ENCODE measurements around the gene AZIN2.
A peak's percentile ranks its signal among the peaks of the same experiment; 100 is the strongest.
"Not testable (repeated sequence)": the region's sequence is repeated elsewhere in the genome, so short reads cannot be mapped to it uniquely, and the experiment has no call there.

Gene AZIN2

DNA sequence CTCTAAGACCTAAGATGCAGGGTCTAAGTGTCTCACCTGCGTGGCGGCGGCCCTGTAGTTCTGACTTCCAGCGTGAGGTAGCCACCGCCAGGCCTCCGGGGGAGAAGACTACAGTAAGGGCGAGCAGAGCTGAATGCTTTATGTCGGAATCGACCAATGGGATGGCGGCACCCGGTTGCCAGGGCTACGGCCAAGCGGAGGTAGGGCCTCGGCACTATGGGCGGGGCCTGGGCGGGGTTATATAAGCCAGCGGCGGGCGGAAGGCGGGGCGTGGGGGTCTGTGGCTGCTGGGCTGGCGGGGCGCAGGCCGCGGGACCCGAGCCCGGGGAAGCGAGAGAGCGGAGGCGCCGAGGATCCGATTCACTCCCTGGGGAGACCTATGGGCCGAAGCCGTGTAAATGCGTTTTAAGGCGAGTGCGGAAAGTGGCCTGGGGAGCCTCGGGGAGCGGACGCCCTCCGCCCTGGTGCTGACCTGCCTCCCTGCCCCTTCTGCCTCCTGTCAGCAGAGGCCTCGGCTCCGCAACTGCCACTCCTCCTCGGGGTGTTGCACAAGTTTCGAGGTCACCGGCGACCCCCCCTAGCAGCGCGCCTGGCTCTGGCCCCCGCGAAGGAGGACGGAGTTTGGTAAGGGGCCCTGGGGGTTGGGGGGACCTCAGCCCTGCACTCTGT lies at the start of gene AZIN2:
Gene AZIN2 (plus strand): TSS at position 269 of the 669 bp plus-strand sequence. CDS start 1,097 bp downstream, outside the sequence.
- peak; percentile 89 for DNase-seq (ENCODE audit: low read depth, low spot score)

DNA sequence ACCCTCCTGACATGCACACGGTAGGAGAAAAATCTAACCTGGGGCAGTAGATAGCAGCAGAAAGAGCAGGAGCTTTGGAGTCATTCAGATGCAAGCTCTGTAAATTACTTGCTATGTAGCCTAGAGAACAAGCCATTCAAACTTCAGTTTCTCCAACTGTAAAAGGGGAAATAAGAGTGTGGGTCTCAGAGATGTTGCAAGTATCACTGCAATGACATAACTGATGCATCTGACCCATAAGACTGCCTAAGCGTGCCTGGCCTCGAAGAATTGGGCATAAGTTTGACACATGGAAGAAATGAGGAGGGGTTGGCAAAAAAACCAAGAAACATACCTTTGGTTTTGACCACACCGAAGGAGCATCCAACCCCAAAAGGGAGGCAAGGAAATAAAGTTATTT lies 49.4 kb upstream of the AZIN2 start:
- no peak for DNase-seq (ENCODE audit: low read depth, low spot score)

DNA sequence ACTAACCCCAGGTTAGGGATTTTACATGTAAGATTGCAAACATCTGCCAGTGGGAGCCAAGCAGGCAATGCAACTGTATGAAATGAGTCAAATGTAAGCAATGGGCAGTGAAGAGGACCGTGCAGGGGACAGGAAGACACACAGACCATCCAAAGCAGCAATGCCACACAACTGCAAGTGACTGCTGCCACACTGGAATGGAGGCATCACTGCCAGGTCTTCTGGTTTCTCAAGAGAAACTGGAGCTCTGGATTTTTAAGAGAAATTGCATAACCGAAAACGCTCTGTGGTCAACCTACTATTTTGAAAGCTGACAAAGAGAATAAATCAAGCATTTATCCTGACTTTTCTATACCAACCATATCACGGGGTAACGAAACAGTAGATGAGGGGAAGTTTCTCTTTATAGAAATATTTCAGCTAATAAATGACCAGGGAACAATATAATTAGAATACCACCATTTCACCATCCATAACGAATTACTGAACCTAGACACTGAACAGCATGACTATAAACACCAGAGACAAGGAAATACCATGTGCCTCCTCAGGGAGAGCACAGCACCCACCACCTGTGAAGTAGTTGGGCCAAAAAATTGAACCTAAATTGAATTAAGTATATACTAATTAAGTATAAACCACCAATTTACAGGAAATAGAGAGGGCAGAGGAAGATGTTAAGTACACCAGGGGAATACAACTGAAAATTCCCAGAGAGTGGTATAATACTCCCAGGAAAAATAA lies 48.7 kb upstream of the AZIN2 start:
- DNase-seq (ENCODE audit: low read depth, low spot score) = no peak

DNA sequence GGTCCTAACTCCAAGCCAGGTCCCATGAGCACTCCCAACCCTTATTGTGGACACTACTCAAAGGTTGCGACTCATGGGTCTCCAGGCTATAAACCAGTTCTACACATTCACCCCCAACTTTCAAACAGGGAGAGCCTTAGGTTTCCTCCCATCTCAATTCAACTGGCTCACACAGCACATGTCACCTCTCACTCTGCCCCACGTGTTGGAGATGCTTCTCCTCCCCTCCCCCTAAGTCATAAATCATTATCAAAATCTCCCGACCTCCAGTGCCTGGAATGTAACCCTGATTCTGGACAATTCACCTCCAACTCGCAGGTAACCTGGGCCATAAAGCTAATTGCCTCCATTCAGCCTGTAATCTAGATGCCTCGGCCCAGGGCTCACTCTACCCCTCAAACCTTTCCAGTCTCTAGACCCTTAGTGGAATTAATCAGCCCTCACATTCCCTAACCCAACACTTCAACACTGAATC lies 44.9 kb upstream of the AZIN2 start:
- DNase-seq (ENCODE audit: low read depth, low spot score) = no peak

DNA sequence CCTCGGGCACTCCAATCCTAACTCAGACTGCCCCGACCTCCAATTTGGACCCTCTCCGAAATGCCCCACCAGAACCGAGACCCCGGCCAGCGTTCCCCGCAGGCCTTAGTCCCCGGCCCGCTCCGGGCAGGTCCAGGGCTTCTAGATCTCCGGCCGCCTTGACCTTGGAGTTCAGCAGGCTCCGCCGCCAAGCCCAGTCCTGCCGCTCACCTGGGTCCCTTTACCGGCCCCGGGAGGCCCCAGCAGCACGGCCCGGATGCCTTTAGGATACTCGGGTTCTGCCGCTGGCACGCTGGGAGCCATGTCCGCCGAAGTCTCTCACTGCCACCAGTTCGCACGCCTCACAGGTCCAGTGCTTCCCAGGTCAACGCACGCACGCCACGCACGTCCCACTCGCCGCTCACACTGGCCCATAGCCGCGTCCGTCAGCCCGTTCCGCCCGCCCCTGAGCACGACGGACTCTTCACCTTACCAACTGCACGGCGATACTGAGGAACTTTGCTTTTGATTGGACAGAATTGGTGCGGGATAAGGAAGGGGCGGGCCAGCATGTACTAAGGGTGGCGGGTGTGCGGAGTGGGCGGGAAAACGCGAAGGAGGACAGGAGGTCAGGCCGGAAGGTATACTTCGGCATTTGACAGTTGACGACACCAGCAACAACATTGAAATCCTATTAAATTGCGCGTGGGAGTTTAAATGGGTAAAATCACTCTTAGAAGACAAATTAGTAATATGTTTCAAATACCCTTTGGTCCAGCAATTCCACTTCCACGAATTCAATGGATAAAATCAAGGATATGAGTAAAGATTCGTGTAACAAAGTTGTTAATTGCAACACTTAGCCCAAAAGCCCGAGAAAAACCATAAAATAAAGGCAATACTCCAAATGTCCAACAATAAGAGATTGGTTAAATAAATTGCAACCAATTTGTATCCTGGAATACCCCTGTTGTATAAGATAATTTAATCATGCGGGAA lies 44.1 kb upstream of the AZIN2 start, which contains the start of gene AK2:
Gene AK2 (minus strand): TSS at position 358 of the 978 bp plus-strand sequence. CDS start 55 bp downstream, at position 303.
- DNase-seq (ENCODE audit: low read depth, low spot score) = peak; percentile 77

DNA sequence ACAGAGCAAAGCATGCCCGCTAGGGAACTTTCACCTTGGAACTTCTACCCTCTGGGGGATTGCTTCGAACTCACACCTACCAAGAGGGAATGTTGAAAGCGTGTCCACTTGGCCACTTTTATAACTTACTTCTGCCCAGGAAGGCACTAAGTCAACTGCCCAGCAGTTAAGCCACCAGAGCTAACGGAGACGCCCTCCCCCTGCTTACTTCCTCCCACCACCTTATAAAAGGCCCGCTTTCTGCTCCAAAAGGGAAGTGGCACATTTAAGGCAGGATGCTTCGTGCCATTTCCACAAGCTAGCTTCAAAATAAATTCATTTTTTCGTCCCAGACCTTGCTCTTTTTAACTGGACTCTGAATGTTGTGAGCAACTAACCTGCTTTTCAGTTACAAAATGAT lies 41.1 kb upstream of the AZIN2 start:
- no peak for DNase-seq (ENCODE audit: low read depth, low spot score)

DNA sequence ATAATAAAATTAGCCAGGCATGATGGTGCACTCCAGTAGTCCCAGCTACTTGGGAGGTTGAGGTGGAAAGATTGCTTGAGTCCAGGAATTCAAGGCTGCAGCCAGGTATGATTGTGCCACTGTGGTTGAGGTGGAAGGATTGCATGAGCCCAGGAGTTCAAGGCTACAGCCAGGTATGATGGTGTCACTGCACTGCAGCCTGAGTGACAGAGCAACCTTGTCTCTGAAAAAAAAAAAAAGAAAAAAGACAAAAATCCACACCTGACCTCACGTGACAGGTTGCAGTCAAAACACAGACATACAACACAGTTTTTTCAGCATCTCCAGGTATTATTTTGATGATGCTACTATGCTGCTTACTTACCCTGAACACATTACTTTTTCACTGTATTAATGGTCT lies 39.9 kb upstream of the AZIN2 start:
- DNase-seq (ENCODE audit: low read depth, low spot score) = no peak

DNA sequence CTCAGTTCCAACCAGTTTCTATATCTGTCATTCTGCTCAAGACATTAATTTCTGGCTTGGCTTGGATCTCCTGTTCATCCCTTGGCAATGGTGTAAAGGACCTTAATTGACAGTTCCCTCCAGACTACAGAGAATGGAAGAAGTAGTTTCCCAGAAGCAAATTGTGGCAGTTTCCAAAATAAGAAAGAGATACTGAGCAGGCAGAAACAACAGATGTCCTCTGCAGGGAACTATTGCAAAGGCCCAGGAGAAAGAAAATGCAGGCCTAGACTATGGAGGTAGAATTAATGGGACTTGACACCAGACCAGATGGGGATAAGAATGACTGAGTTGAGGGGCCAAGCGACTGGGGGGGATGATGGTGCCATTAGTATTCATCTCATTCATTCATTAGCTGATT lies 38.1 kb upstream of the AZIN2 start:
- DNase-seq (ENCODE audit: low read depth, low spot score) = no peak

DNA sequence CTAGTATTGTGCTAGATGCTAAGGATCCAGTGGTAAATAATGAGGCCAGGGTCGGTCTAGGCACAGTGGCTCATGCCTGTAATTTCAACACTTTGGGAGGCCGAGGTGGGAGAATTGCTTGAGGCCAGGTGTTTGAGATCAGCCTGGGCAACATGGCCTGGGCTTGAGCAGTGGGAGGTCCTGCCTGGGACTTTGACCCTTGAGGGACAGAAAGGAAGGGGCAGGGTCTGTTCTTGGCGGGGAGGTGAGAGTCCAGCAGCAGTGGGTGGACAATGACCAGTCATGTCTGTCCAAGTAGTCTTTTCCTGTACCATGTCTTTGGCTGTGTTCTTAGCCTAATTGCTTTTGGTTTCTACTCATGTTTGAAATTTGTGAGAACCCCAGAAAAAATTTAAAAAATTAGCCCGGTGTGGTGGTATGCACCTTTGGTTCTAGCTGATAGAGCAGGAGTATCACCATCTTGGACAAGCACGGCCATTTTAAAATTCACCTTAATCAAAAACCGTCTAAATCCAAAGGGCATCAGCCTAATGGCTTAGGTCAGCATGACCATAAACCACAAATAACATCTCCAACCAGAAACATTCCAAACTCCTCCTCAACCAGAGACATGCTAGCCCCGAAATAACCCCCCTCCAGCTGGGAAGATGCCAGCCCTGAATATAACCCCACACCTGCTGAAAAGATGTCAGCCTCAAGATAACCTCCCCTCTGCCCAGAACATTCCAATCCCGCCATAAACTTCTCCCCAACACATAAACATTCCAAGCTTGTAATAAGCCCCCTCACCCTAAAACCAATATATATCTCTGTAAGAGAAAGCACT lies 37.5 kb upstream of the AZIN2 start:
- no peak for DNase-seq (ENCODE audit: low read depth, low spot score)

DNA sequence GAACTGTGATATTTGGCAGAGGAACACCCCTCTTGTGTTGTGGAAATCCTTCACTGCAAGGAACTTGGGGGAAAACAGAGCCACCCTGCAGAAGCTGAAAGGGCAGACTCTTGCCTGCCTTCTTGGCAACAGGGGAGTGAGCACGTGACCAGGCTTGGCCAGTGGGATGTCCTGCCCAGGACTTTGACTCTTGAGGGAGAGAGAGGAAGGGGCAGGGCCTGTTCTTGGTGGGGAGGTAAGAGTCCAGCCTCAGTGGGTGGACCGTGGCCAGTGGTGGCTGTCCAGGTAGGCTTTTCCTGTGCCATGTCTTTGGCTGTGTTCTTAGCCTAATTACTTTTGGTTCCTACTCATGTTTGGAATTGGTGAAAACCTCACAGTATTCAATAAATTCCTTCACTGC lies 35.7 kb upstream of the AZIN2 start:
- no peak for DNase-seq (ENCODE audit: low read depth, low spot score)

DNA sequence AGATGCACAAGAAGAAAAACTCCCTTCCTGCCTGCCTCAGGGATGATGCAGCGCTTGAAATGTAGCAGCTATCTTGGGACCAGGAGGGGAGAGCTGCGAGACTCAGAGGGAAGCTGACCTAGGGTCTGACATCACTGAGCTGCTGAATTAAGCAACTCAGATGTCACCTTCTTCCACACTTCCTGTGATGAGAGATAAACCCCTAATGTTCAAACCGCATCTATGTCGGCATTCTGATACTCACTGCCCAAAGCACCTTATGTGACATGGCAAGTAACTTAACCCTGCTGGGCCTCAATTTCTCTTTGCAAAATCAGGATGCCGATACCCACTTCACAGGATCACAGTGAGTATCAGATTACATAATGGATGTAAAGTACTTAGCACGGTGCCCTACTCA lies 35.1 kb upstream of the AZIN2 start:
- DNase-seq (ENCODE audit: low read depth, low spot score) = no peak

DNA sequence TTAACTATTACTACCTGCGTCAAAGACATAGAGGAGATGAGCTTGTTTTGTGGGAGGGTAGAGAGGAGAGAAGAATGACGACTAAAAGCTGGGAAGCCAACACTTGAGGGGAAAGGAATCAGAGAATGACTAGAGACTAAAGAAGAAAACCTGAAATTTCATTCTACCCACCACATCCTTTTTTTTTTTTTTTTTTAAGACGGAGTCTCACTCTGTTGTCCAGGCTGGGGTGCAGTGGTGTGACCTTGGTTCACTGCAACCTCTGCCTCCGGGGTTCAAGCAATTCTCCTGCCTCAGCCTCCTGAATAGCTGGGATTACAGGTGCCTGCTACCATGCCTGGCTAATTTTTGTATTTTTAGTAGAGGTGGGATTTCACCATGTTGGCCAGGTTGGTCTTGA lies 34.7 kb upstream of the AZIN2 start:
- DNase-seq (ENCODE audit: low read depth, low spot score) = not testable (repeated sequence)

DNA sequence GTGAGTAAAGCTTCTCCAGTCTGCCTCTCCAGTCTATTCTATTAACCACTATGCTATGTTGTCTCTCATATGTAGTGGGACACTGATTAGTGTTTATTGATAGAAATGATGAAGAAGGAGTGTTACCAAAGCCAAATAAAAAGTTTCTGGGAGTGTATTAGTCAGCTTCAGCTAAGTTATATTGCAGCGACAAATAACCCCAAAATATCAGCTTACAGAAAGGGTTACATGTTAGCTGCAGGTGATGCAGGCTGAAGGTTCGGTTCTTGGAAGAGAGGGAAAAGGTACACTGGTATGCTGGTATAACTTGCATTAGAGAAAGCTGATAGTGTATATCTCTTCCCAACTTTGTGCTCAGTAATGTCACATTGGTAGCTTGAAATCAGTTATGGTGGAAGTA lies 33.7 kb upstream of the AZIN2 start:
- DNase-seq (ENCODE audit: low read depth, low spot score) = no peak

DNA sequence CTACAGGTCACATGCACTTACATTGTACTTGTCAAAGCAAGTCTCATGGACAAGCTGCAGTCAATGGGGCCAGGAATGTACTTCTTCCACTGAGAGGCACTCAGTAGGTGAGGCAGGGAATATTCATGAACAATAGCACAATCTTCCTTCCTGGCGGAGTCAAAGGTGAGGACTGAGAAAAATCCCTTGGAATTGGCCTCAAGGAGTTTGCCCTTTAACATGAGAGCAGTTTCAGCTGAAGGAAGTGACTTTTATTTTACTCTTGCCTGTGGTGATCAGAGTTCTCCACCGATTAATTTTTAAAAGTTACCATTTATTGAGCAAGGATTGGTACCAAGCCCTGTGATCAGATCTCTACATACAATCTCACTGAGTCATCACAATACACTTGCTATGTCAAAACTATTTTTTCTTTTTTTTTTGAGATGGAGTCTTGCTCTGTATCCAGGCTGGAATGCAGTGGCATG lies 33.1 kb upstream of the AZIN2 start:
- no peak for DNase-seq (ENCODE audit: low read depth, low spot score)

DNA sequence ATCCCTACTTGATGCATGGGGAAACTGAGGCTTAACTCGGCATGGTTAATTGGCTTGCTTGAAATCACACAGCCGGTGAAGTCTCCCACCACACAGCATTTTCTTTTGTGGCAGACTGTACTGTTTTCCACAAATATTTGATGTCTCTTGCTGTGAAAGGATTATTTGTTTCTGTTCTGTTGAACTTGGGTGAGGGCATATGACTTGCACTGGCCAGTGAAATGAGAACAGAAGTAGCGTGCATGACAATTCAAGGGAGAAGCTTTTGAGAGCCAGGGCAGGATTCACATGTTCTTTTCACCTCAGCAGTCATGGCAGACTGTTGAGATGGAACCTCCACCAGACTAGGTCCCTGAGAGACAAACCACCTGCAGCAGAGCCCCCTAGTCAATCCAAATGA lies 32.5 kb upstream of the AZIN2 start:
- DNase-seq (ENCODE audit: low read depth, low spot score) = no peak

DNA sequence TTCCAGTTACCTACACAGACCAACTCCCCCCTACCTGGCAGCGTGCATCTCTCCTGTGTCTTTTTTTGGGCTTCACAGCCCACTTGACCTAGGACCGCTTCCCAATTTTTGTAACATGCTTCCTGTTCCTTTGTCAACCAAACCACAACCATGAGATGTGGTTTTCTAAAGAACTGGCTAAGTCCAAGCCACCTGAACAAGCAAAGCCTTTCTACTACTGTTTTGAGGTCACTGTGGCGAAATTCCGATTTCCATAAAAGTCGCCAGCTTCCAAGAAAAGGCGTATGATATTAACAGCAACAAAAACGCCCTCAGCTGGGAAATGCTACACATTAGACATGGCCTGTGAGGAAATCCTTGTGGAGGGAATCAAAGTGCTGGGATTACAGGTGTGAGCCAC lies 31.6 kb upstream of the AZIN2 start:
- DNase-seq (ENCODE audit: low read depth, low spot score) = no peak

DNA sequence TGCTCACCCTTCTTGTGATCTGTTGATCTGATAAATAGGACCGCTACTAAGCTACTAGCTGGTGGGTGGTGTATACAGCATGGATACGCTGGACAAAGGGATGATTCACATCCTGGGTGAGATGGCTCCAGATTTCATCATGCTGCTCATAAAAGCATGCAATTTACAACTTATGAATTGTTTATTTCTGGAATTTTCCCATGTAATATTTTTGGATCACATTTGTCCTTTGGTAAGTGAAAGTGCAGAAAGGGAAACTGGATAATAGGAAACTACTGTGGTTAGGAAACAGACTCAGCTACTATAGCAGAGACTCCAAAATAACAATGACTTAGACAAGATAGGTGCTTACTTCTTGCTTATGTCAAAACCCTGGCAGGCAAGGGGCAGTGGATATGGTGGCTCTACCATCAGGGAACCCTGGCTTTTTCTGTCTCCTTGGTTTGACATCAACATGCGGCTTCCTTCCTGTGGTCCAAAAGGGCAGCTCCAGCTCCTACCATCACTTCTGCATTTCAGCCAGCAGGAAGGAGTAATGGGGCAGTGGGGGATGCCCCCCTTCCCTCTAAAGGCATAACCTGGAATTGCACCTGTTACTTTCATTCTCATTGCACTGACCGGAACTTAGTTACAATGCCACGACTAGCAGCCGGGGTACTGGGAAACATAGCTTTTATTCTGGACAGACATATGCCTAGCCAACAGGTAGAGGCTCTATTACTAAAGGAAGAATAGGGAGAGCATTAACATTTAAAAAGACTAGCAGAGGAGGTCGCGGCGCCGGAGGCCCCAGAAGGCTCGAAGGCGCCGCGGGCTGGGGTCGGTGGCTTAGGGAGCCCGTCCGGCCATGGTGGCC lies 30.5 kb upstream of the AZIN2 start:
- no peak for DNase-seq (ENCODE audit: low read depth, low spot score)

DNA sequence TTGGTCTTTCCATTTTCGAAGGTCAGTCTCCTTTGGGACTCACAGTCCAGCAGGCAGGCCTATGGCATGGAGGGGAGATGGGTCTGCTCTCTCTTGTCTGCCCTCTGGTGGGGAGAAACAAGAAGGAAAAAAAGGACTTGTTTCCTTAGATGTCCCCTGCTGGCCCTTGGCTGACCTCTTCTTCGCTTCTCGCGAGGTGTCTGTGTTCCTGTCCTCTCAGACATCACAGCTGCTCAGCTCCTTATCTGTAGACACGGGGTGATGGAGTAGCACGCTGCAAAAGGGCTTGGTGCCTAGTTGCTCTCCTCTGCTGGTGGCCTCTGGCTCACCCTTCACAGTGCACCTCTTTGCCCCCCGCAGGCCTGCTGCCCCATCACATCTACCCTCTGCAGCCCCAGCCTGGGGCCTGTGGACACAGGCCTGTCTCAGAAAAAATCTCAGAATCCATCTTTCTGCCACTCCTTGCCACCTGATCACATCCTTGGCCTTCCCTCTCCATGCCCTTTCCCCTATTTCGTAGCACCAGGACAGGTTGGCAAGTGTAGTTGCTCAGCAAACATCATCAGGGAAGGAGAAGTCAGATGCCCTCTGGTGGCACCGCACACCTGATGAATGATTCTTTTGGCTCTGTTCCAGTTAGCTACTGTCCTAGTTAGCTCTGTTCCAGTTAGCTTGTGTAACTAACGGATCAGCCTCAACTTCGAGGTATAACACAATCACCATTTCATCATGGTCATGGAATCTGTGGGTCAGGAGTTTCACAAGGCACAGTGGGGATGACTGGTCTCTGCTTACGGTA lies 25.5 kb upstream of the AZIN2 start:
- DNase-seq (ENCODE audit: low read depth, low spot score) = no peak

DNA sequence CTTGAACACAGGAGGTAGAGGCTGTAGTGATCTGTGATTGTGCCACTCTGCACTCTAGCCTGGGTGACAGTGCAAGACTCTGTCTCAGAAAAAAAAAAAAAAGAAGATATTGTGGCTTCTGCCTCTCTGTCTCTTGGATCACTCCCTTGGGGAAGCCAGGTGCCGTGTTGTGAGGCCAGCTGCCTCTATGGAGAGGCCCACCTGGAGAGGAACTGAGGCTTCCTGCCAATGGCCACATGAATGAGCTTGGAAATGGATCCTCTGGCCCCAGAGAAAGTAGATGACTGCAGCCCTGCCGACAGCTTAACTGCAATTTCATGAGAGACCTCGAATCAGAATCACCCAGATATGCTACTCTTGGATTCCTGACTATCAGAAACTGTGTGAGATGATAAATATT lies 24.5 kb upstream of the AZIN2 start:
- DNase-seq (ENCODE audit: low read depth, low spot score) = no peak
